Measurements from ENCODE around the gene HS2ST1. TPM values are rescaled to one million over a fixed set of nuclear protein-coding genes. Genes with fewer than 3 reads are reported as not detected.

Gene HS2ST1
- total RNA-seq, 1 experiment from 2014 or later = 30.1 TPM

GRCh38 chr1:87155648-87156047 is 241.2 kb downstream of the HS2ST1 start:
- Histone ChIP-seq H3K27ac (ENCODE audit: low read depth, low read length) (no peak overlapping the region), H3K4me3 (replicated peaks in 1 of 2; ENCODE audit: low read depth in 1 of 2, low read length in 2 of 2) (no peak overlapping the region), H3K4me2 (ENCODE audit: low read length) (no peak overlapping the region), H3K9ac (ENCODE audit: low read length) (no peak overlapping the region), H3K9me2 (ENCODE audit: insufficient read depth) (no peaks in the 10 kb centered on the region), H3K79me2 (ENCODE audit: insufficient read depth, low read length) (no peaks in the 10 kb centered on the region), H2AFZ (ENCODE audit: low read depth, low read length, poor library complexity, severe bottlenecking) (no peak overlapping the region), H3K4me1 (ENCODE audit: control insufficient read depth in 1 of 2, insufficient read depth in 2 of 2, low read length in 2 of 2) (no peaks in the 10 kb centered on the region), H3K9me3 (ENCODE audit: control insufficient read depth in 1 of 2, insufficient read depth in 1 of 2, low read depth in 1 of 2, low read length in 2 of 2) (no peaks in the 10 kb centered on the region), H3K27me3 (ENCODE audit: insufficient read depth, low read length) (no peaks in the 10 kb centered on the region), H4K20me1 (ENCODE audit: insufficient read depth) (no peaks in the 10 kb centered on the region), H3K36me3 (ENCODE audit: control insufficient read depth in 1 of 2, insufficient read depth in 2 of 2, low read length in 2 of 2) (no peaks in the 10 kb centered on the region)
- intact Hi-C loops (cut with micrococcal nuclease) = no loop called here
- no peak for ATAC-seq
- RAD21 ChIA-PET (ENCODE audit: low non-redundant PET in 1 of 2, low total read pairs in 2 of 2, uncharacterized antibody in 2 of 2, unreplicated experiment in 2 of 2) = no interaction called here
- no peak for TF ChIP-seq ZFX (IDR thresholded peaks at IDR 0.05)
- no peak for TF ChIP-seq ELF1 (IDR thresholded peaks at IDR 0.05; ENCODE audit: borderline replicate concordance, low read depth)
- TF ChIP-seq, protein P1, sequence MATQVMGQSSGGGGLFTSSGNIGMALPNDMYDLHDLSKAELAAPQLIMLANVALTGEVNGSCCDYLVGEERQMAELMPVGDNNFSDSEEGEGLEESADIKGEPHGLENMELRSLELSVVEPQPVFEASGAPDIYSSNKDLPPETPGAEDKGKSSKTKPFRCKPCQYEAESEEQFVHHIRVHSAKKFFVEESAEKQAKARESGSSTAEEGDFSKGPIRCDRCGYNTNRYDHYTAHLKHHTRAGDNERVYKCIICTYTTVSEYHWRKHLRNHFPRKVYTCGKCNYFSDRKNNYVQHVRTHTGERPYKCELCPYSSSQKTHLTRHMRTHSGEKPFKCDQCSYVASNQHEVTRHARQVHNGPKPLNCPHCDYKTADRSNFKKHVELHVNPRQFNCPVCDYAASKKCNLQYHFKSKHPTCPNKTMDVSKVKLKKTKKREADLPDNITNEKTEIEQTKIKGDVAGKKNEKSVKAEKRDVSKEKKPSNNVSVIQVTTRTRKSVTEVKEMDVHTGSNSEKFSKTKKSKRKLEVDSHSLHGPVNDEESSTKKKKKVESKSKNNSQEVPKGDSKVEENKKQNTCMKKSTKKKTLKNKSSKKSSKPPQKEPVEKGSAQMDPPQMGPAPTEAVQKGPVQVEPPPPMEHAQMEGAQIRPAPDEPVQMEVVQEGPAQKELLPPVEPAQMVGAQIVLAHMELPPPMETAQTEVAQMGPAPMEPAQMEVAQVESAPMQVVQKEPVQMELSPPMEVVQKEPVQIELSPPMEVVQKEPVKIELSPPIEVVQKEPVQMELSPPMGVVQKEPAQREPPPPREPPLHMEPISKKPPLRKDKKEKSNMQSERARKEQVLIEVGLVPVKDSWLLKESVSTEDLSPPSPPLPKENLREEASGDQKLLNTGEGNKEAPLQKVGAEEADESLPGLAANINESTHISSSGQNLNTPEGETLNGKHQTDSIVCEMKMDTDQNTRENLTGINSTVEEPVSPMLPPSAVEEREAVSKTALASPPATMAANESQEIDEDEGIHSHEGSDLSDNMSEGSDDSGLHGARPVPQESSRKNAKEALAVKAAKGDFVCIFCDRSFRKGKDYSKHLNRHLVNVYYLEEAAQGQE (IDR thresholded peaks at IDR 0.05; ENCODE audit: low read depth) = no peak
- BruUV-seq (replicated peaks) = no TSS peak
- POLR2A ChIA-PET = no interaction called here
- DNase-seq (ENCODE audit: low read depth, low spot score) = no peak
- CTCF ChIA-PET = no interaction called here

DNA sequence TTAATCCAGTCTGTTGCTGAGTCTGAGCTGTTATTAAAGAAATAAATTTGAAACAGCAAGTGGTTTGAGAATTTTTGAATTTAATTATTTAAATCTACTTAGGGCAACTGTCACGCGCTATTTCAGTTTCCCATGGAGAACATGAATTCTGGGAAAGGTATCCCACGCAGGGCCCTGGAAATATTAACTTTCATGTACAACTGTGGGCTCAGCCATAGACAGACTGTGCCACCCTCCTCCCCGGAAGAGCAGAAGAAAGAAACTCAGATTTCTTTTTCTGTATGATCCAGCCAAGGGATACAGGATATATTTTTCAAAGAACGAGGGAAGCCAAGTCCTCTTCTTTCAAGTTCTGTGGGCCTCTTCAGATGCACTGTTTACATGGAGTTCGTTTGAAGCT is 241.7 kb downstream of the HS2ST1 start:
- ChIA-PET POLR2A (no interaction called here), CTCF (no interaction called here), RAD21 (ENCODE audit: low non-redundant PET in 1 of 2, low total read pairs in 2 of 2, uncharacterized antibody in 2 of 2, unreplicated experiment in 2 of 2) (no interaction called here)
- no peaks in the 10 kb centered on the region for H3K4me1 ChIP-seq (ENCODE audit: control insufficient read depth in 1 of 2, insufficient read depth in 2 of 2, low read length in 2 of 2)
- H3K9me3 ChIP-seq (ENCODE audit: control insufficient read depth in 1 of 2, insufficient read depth in 1 of 2, low read depth in 1 of 2, low read length in 2 of 2) = no peaks in the 10 kb centered on the region
- no peaks in the 10 kb centered on the region for H3K36me3 ChIP-seq (ENCODE audit: control insufficient read depth in 1 of 2, insufficient read depth in 2 of 2, low read length in 2 of 2)
- H3K4me3 ChIP-seq (replicated peaks in 1 of 2; ENCODE audit: low read depth in 1 of 2, low read length in 2 of 2) = no peak overlapping the region
- H2AFZ ChIP-seq (ENCODE audit: low read depth, low read length, poor library complexity, severe bottlenecking) = no peak overlapping the region
- H3K79me2 ChIP-seq (ENCODE audit: insufficient read depth, low read length) = no peaks in the 10 kb centered on the region
- H3K27me3 ChIP-seq (ENCODE audit: insufficient read depth, low read length) = no peaks in the 10 kb centered on the region
- intact Hi-C loops (cut with micrococcal nuclease) = no loop called here
- DNase-seq (ENCODE audit: low read depth, low spot score) (no peak), ATAC-seq (no peak)
- H3K9me2 ChIP-seq (ENCODE audit: insufficient read depth) = no peaks in the 10 kb centered on the region
- H3K27ac ChIP-seq (ENCODE audit: low read depth, low read length) = no peak overlapping the region
- H4K20me1 ChIP-seq (ENCODE audit: insufficient read depth) = no peaks in the 10 kb centered on the region
- H3K9ac ChIP-seq (ENCODE audit: low read length) = no peak overlapping the region
- no peak overlapping the region for H3K4me2 ChIP-seq (ENCODE audit: low read length)
- no TSS peak for BruUV-seq (replicated peaks)
- TF ChIP-seq JUND (IDR thresholded peaks at IDR 0.05) (no peak), SRF (IDR thresholded peaks at IDR 0.05; ENCODE audit: low read depth) (no peak), SIN3A (IDR thresholded peaks at IDR 0.05; ENCODE audit: low read depth) (no peak), EZH2 (IDR thresholded peaks at IDR 0.05) (no peak), ZFX (IDR thresholded peaks at IDR 0.05) (no peak), FOSL1 (IDR thresholded peaks at IDR 0.05; ENCODE audit: low read depth) (no peak), EZH2phosphoT487 (IDR thresholded peaks at IDR 0.05; ENCODE audit: borderline replicate concordance) (no peak), ATF3 (IDR thresholded peaks at IDR 0.05) (no peak), SP1 (IDR thresholded peaks at IDR 0.05; ENCODE audit: low read depth) (no peak), EGR1 (IDR thresholded peaks at IDR 0.05; ENCODE audit: low read depth) (no peak), YY1 (IDR thresholded peaks at IDR 0.05; ENCODE audit: extremely low read depth, insufficient replicate concordance, low read depth, low read length) (no peak), RAD21 (IDR thresholded peaks at IDR 0.05; ENCODE audit: low read depth) (no peak), POLR2AphosphoS5 (IDR thresholded peaks at IDR 0.05; ENCODE audit: low read depth, low read length) (no peak), CBX3 (IDR thresholded peaks at IDR 0.05; ENCODE audit: low read depth) (no peak), CEBPB (IDR thresholded peaks at IDR 0.05; ENCODE audit: low read depth) (no peak)
- TF ChIP-seq, protein P1 (IDR thresholded peaks at IDR 0.05; ENCODE audit: low read depth) = no peak

Measured in HCT116 (cell line).